Measurements from ENCODE around the gene CTSS.

- no peak for TF ChIP-seq POLR2AphosphoS5 (IDR thresholded peaks at IDR 0.05; ENCODE audit: low read depth, low read length)
- TF ChIP-seq TAF1 (IDR thresholded peaks at IDR 0.05; ENCODE audit: borderline replicate concordance, insufficient read depth, low read length): no peak
- no peak for TF ChIP-seq REST (IDR thresholded peaks at IDR 0.05; ENCODE audit: insufficient read depth in 1 of 2, low read depth in 2 of 2, low read length in 2 of 2)
Measured at GRCh38 chr1:150695561-150695960, 70.0 kb downstream of the CTSS start.

All from PFSK-1 (cell line).